Stimulated activated CD8-positive, alpha-beta memory T cell treated with anti-CD3 and anti-CD28 coated beads, Interleukin-12 subunit alpha, Interleukin-12 subunit beta, amount 100 ng/mL, for 24 hours (primary cell): ENCODE measurements around the gene KIF21B.

Experiments used
- DNase-seq: peaks from one replicate; pipeline ENCODE4 v3.0.0-alpha.2; 2020; ENCODE audit errors: extremely low read depth

Gene KIF21B

GRCh38 chr1:201049248-201049831, 25.8 kb upstream of the KIF21B start:
- no peak for DNase-seq

DNA sequence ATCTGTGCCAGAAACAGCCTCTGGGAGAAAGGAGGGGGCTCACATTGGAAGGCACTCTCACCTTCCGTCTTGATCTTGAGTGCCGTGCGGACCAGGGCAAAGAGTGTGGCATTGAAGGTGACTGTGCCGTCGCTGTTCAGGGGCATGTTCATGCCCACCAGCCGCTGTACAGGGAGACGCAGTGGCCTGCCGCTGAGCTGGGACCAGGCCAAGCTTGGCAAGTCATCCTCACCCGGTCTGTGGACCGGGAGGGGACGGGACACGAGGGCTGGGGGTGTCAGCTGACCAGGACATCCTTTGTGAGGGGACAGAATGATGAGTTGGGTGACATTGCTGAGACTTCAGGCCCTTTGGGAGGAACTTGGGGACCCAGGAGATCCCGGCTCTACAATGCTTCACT, 25.0 kb upstream of the KIF21B start:
- no peak for DNase-seq

DNA sequence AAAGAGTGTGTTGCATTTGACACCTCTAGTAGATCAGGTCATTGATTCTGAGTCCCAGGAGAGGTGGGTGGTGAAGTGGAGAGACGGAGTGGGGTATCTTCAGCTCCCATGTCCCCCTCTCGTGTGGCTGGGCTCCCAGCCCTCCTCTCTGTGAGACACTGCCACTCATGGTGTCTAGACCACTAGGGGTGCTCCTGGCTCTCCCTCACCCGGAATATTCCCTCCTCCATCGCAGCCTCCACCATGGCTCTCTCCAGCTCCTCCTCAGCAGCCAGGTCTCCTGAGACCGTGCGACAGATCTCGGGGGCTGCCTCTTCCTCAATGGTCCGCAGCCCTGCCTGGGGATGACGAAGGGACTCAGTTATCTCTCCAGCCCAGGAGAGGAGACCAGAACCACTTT, 20.6 kb upstream of the KIF21B start:
- no peak for DNase-seq

DNA sequence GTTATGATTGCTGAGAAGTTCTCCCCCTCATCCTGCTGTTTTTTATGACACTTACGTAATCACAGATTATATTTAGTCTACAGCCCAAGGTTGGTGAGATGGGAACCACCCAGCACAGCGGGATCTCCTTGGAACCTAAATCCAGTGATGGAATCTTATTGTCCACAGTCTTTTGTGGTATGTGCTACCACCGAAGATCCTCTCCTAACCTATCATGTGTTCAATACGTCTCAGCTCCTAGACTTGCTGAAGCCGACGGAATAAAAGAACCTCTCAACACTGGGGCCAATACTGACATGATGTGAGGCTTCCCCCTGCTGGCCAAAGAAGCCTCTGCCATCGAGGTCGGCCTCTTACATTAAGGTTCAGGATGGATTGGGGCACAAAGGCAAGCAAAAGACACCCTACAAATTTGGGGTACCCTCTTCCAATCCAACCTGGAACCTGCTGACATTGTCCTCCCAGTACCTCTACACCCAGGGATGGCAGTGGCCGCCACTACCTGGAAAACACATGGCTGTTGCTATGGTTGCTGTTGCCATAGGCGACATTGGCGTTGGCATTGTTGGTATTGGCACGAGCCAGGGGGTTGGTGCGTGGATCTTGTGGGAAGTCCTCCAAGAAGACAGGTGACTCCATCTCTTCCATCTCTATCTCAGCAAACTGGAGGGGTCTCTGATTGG, 19.4 kb upstream of the KIF21B start:
- DNase-seq = no peak

DNA sequence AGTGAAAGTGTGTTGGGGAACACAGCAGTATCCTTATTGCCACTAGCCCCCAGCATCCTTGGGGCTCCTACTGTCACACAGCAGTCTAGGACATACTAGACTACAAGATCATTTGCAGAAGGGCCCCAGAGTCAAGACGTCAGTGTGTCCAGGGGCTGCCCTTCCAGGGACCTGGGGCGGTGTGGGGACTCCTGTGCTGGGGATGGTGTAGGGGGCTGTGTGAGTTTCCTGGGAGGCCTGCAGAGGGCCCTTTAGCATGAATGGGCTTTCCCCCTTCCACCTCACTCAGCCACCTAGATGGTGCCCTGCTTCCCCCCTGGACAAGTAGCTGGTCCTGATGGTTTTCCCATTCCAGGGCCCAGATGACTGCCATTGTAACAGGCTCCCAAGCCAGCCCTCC, 17.5 kb upstream of the KIF21B start:
- DNase-seq = no peak

DNA sequence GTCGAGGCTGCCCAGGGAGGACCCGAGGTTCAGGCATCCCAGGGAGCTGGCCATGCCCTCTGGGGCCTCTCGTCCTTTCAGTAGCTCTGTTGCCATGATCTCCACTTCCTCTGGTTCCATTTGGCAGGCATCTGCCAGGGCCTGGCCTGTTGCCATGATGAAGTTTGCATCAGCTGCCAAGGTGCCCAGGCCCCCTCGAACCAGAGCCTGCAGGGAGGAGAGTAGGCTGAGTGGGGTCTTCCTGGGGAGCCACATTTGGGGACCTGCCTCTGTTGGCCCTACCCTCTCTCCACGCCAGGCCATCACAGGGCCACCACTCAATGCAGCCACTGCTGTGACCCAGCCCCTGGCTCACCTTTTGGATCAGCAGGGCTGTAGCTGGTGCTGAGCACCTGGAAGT, 16.4 kb upstream of the KIF21B start:
- DNase-seq = no peak

GRCh38 chr1:201039418-201039817, 15.9 kb upstream of the KIF21B start:
- no peak for DNase-seq

GRCh38 chr1:201038186-201038876, 14.8 kb upstream of the KIF21B start:
- DNase-seq = no peak

DNA sequence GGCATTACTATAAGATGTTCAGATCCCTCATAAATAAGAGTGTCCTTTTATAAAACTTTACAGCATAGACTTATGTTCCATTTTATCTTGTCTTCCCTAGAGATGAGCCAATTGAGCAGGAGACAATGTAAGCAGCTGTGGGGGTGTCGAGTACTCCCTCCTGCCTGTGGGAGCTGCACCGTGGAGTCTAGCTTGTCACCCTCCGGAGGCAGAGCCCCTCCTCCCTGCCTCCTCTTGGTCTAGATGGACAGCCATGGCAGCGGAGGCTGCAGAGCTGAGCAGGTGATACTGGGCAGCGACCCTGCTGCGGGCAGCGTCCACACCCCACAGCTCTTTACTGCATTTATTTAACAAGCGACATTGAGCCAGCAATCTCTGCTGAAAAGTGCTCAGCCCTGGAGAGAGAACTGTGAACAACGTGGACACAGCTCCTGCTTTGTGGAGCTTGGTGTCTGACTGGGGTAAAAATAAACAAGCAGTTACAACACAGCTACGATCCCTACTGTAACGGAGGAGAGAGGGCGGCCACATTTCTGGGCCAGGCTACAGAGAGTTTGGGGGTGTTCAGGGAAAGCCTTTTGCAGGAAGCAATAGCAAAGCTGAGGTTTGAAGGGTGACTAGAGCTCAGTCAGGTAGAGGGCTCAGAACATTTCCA, 12.8 kb upstream of the KIF21B start:
- no peak for DNase-seq

DNA sequence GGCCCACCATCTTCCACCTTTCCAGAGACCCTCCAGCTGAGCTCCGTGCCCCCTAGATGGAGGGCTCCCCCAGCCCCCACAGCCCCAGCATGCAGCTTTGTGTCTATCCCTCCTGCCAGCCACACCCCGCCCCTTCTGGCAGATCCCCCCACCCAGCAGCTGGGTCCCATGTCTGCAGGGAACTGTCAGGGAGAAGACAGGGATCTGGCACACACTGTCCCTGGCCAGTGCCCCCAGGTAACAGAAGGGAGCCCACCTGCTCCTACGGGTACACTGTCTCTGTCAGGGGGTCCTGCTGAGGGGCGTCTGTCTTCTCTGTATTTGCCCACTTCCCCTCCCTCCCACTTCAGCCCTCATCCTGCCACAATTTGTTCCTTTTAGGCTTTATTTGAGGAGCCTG, 11.2 kb upstream of the KIF21B start:
- no peak for DNase-seq

DNA sequence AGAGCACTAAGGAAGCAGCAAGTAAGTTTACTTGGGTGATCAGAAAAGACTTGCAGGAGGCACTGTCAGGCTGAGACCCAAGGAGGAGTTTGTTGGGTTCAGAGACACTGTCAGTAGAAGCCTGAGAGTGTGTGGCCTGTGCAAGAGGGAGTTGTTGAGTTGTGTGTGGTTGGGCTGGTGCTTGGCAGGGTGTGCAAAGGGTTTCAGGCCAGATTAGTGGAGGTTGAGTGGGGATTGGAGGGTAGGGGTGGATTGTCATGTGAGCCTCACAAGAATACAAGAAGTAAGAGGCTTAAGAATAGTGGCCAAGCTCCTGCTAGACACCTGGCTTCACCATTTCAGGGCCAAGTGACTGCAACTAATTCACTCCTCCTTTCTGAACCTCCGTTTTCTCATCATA, 8.9 kb upstream of the KIF21B start:
- DNase-seq = no peak

DNA sequence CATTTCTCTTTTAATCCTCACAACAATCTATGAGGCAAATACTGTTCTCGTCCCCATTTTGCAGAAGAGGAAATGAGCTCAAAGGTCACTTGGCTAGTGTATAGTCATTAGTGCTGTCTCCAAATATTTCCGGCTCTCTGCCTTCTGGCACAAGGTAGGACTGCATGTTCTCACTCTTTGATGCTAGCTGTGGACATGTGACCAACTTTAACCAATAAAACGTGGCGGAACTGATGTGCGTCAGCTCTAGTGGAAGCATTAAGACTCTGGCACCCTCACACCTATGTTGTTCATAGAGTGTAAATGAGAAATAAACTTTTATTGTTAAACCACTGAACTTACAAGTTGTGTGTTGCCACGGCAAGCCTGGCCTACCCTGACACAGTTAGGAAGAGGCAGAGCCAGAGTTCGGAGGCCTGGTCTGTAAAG, 5.0 kb upstream of the KIF21B start:
- no peak for DNase-seq

- no peak for DNase-seq
Observed at GRCh38 chr1:201026836-201027235, 3.3 kb upstream of the KIF21B start.

GRCh38 chr1:201026234-201026633, 2.7 kb upstream of the KIF21B start:
- no peak for DNase-seq

DNA sequence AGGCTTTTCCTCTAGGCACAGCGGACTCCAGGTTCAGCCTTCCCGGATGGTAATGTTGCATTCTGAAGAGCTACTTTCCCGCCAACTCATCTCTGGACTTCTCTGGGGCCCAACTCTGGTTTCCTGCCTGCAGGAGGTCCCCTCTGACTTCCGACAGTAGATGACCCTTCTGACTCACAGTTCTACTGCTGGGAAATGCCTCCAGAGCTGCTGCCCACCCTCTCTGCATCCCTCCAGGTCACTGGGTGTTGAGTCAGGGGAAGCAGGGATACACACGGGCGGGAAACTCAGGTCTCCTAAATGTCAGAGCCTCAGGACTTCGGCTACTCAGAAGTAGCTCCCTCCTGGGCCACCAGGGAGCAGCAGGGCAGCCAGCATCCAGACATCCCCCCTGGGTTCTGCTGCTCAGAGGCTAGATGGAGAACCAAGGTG, 2.1 kb upstream of the KIF21B start:
- DNase-seq = no peak

DNA sequence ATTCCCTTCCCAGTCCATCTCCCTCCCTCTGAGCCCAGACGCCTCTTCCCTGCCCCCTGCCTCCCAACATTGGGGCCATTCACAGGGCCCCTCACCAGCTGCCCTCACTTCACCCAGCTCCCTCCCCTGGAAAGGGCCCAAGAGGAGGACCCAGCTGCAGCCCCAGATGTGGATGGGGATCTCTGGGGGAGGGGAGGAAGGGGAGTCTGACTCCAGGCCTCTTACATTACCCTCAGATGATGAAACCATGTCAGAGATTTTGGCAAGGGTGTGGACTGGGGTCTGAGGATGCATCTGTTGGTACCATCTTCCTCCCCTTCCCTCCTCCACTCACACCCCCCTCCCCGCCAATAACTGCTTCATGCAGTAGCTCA, 1.1 kb upstream of the KIF21B start:
- no peak for DNase-seq

DNA sequence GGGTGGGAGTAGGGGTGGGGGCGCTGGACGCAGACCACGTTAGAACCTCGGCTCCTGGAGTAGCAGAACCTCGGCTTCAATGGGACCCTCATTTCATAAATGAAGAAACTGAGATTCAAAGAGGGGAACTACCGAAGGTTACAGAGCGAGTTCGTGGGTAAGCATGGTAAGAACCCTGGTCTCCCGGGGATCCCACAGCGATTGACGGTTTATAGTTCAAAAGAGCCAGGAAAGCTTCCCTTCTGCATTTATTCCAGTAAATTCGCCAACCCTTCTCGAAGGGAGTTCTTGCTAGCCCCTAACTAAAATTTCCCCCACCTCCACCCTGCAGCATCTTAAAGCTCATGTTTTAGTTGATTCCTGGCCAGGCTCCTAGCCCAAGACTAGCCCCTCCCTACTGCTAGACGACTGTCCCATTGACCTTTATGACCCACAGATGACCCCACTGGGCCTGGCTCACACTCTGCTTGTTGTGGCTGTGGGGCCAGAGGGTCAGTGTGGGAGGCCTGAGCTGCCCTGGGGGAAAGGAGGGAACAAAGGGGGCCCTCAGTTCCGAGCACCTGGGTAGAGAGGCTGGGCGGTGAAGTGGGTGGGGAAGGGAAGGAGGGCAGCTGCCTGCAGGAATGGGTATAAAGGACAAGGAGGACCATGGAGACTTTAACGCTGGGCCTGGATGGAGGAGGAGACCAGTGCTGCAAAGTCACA, 558 bp upstream of the KIF21B start:
- no peak for DNase-seq

DNA sequence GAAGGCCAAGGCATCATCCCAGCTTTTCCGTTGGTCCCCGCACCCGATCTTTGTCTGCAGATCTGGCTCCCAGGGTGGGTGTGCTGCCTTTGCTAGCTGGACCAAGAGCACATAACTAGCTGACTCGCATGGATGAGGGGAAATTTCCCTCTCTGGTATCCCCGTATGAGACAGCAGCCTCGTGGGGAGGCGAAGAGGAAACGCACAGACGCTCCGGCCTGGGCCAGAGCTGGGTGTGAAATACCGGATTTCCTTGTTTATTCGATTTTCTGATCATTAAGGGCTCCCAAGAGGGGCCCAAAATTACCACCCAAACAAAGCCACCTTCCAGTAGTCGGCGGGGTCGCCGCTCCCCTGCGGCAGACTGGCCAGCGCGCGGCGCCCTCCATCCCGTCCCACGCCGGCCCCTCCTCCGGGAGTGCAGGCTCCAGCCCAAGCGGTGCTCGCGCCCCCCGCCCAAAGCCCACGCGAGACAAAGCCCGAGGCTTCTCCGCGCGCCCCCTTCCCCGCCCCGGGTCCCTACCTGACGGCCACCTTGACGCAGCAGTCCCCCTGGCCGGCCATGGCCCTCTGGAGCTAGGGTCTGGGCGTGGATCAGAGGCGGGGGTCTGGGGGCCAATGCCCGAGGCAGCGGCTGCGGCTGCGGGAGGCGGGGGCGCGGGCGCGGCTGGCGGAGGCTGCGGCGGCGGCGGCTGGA, 546 bp downstream of the KIF21B start:
- DNase-seq = no peak

- DNase-seq = no peak
Observed at GRCh38 chr1:201022493-201022819, 1.1 kb downstream of the KIF21B start.

- no peak for DNase-seq
Observed at GRCh38 chr1:201021630-201022492, 1.7 kb downstream of the KIF21B start.
